GM12872 (cell line): ENCODE data around the gene HSD17B4.

ENCODE experiments used
- CTCF ChIP-seq: IDR thresholded peaks from 3 replicates; pipeline ENCODE4 v1.5.1; 2011; ENCODE audit warnings: low read depth, mild to moderate bottlenecking, low read length, moderate library complexity; ENCODE audit not compliant: insufficient read depth

The HSD17B4 gene

GRCh38 chr5:119470851-119471451 lies 18.7 kb downstream of the HSD17B4 start:
- peak; percentile 68 for TF ChIP-seq CTCF

- TF ChIP-seq CTCF = no peak
These were observed 20.9 kb downstream of the HSD17B4 start for GRCh38 chr5:119473241-119473640.

GRCh38 chr5:119476341-119476740 lies 24.0 kb downstream of the HSD17B4 start:
- no peak for TF ChIP-seq CTCF

- no peak for TF ChIP-seq CTCF
These were observed 26.5 kb downstream of the HSD17B4 start for GRCh38 chr5:119478781-119479180.

- TF ChIP-seq CTCF = no peak
These were observed 30.9 kb downstream of the HSD17B4 start for GRCh38 chr5:119483155-119483554.

GRCh38 chr5:119484884-119485283 lies 32.6 kb downstream of the HSD17B4 start:
- no peak for TF ChIP-seq CTCF

GRCh38 chr5:119501671-119502179 lies 49.4 kb downstream of the HSD17B4 start:
- no peak for TF ChIP-seq CTCF
